Heart left ventricle (tissue), 13 donors: Measurements from ENCODE around the gene UBE2Q1.

Source experiments
- CTCF ChIP-seq, 12 donors: fragments of 200-600 bp; sonication (generic) in 4 of 12; IDR thresholded peaks; one replicate each; pipeline versions ENCODE4 v1.5.0 to v1.8.0; 2018 to 2022; ENCODE audit warnings: antibody characterized with exemption in 12 of 12, mild to moderate bottlenecking in 5 of 12
- POLR2A ChIP-seq, 2 donors: fragments of 450-650 bp; IDR thresholded peaks; one replicate each; pipeline ENCODE4 v1.6.1; 2017; ENCODE audit warnings: antibody characterized with exemption in 2 of 2, mild to moderate bottlenecking in 2 of 2, moderate library complexity in 2 of 2
- donor health status: ischemic (EF 13 %, LVEDD 7.1; RV severe dilation, severe dysfunction).
- donor health status: DM: no; HTN: yes; CAD: no.
- donor health status: DM: no; HTN: no; CAD: no.
- donor health status: ischemic (EF 25% LVEDD 6.9; RV normal size, moderate dysfunction).
- donor health status: ischemic (EF 25% LVEDD 5.7; RV mildly dilated, moderate dysfunction).
- donor health status: ischemic (EF 35%, LVEDD 5.7; RV mildly dilated, moderate dysfunction).
- donor health status: nonischemic (EF 11% LVEDD 7.7; RV severe dilation, severe dysfunction).
- donor health status: DM: yes; HTN: yes; CAD: no.
- donor health status: PGD.
- donor health status: ischemic (EF 29% LVEDD 5.4; RV normal size, mild dysfunction).
- donor health status: nonischemic (EF 23%, LVEDD 6.1; RV moderate dilation, normal function).

- no peak for TF ChIP-seq CTCF (IDR thresholded peaks at IDR 0.05)
- TF ChIP-seq POLR2A (IDR thresholded peaks at IDR 0.05), result no peak
Observed at GRCh38 chr1:154586231-154586630, 27.8 kb upstream of the UBE2Q1 start.
